ENCODE measurements around the gene PRPF19.

GRCh38 chr11:60847896-60848295, 58.5 kb downstream of the PRPF19 start:
- TF ChIP-seq CTCF (IDR thresholded peaks at IDR 0.05) (no peak), EZH2 (IDR thresholded peaks at IDR 0.05) (no peak), EZH2phosphoT487 (IDR thresholded peaks at IDR 0.05) (no peak)

All from neural progenitor cell (in vitro differentiated cells).